Peyer's patch (tissue), 4 donors: ENCODE results near the gene PIWIL4.
A peak's percentile ranks its signal among the peaks of the same experiment; 100 is the strongest.

ENCODE experiments used
- POLR2A ChIP-seq, 2 donors: fragments of 450-650 bp; IDR thresholded peaks; one replicate each; pipeline ENCODE4 v1.5.1; 2017; ENCODE audit warnings: antibody characterized with exemption in 2 of 2, mild to moderate bottlenecking in 2 of 2, moderate library complexity in 2 of 2
- TF ChIP-seq, protein P1 (sequence below), 6 experiments: fragments of 450-650 bp in 4 of 6; fragments of 200-600 bp in 2 of 6; sonication (generic) in 1 of 6; IDR thresholded peaks; one replicate each; pipeline ENCODE4 v1.5.1; 2017 to 2019; ENCODE audit warnings: antibody characterized with exemption in 6 of 6, mild to moderate bottlenecking in 3 of 6, moderate library complexity in 1 of 6

DNA sequence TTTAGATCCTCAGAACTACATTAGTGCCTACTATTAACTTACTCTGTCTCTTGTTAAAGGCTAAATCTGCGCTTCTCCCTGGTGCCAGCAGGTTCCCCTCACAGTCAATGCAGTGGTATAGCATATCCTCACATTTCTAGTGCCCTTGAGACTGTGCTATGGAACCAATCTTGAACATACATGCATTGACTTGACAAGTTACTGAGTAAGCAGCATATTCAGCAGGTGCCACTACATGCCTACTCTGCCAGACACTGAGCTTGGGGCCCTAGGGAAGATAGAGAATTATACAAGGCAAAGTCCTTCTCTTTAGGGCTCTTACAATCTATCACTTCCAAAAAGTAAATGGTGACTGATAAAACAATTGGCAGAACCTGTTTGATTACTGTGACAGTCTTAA lies 20.3 kb upstream of the PIWIL4 start:
- TF ChIP-seq, protein P1, sequence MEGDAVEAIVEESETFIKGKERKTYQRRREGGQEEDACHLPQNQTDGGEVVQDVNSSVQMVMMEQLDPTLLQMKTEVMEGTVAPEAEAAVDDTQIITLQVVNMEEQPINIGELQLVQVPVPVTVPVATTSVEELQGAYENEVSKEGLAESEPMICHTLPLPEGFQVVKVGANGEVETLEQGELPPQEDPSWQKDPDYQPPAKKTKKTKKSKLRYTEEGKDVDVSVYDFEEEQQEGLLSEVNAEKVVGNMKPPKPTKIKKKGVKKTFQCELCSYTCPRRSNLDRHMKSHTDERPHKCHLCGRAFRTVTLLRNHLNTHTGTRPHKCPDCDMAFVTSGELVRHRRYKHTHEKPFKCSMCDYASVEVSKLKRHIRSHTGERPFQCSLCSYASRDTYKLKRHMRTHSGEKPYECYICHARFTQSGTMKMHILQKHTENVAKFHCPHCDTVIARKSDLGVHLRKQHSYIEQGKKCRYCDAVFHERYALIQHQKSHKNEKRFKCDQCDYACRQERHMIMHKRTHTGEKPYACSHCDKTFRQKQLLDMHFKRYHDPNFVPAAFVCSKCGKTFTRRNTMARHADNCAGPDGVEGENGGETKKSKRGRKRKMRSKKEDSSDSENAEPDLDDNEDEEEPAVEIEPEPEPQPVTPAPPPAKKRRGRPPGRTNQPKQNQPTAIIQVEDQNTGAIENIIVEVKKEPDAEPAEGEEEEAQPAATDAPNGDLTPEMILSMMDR (IDR thresholded peaks at IDR 0.05): peak in 2 of 6 experiments; percentile 9 to 21
- TF ChIP-seq POLR2A (IDR thresholded peaks at IDR 0.05): peak; percentile 80 to 84
